Fibroblast of lung (primary cell): ENCODE measurements around the gene EXOSC3. TPM values are rescaled to one million over a fixed set of nuclear protein-coding genes. Genes with fewer than 3 reads are reported as not detected.

Experiments
- DNase-seq, 2 donors: peaks; one replicate each; pipeline versions ENCODE4 v3.0.0 to v3.0.0-alpha.2; 2010; ENCODE audit warnings: low read depth in 2 of 2
- H2AFZ ChIP-seq: 2 replicates; pipeline ENCODE4 v1.5.1; 2012; ENCODE audit warnings: low read length, control low read depth, inconsistent platforms
- H3K27ac ChIP-seq: 2 replicates; pipeline ENCODE4 v1.5.1; 2011; ENCODE audit warnings: low read length, control low read depth; ENCODE audit not compliant: insufficient read depth
- H3K27me3 ChIP-seq: 2 replicates; pipeline ENCODE4 v1.5.1; 2011; ENCODE audit warnings: mild to moderate bottlenecking, low read length; ENCODE audit not compliant: control insufficient read depth, insufficient read depth
- H3K36me3 ChIP-seq: 2 replicates; pipeline ENCODE4 v1.5.1; 2011; ENCODE audit warnings: low read length; ENCODE audit not compliant: control insufficient read depth, insufficient read depth
- H3K4me1 ChIP-seq: 2 replicates; pipeline ENCODE4 v1.5.1; 2011; ENCODE audit warnings: low read length; ENCODE audit not compliant: control insufficient read depth, insufficient read depth; ENCODE audit errors: extremely low read depth
- H3K4me2 ChIP-seq: 2 replicates; pipeline ENCODE4 v1.5.1; 2011; ENCODE audit warnings: low read length, control low read depth; ENCODE audit not compliant: insufficient read depth; ENCODE audit errors: extremely low read depth
- H3K4me3 ChIP-seq, 4 experiments: fragments of 200-600 bp in 1 of 4; sonication (generic) in 1 of 4; replicated peaks in 1 of 4; 2 replicates each; pipeline ENCODE4 v1.5.1; 2011 to 2016; ENCODE audit warnings: low read length in 4 of 4, low read depth in 3 of 4, mild to moderate bottlenecking in 3 of 4, control low read depth in 2 of 4, inconsistent platforms in 1 of 4, mixed read lengths in 1 of 4; ENCODE audit not compliant: insufficient read depth in 1 of 4; ENCODE audit errors: control extremely low read depth in 1 of 4
- H3K79me2 ChIP-seq: 2 replicates; pipeline ENCODE4 v1.5.1; 2012; ENCODE audit warnings: mild to moderate bottlenecking, low read length, inconsistent platforms; ENCODE audit not compliant: control insufficient read depth, insufficient read depth
- H3K9ac ChIP-seq: 2 replicates; pipeline ENCODE4 v1.5.1; 2011; ENCODE audit warnings: mild to moderate bottlenecking, low read length, control low read depth; ENCODE audit not compliant: insufficient read depth
- H3K9me3 ChIP-seq: 2 replicates; pipeline ENCODE4 v1.5.1; 2012; ENCODE audit warnings: low read depth, low read length; ENCODE audit not compliant: control insufficient read depth, insufficient read depth
- H4K20me1 ChIP-seq: 2 replicates; pipeline ENCODE4 v1.5.1; 2011; ENCODE audit warnings: low read length; ENCODE audit not compliant: control insufficient read depth, insufficient read depth; ENCODE audit errors: extremely low read depth
- EZH2 ChIP-seq: IDR thresholded peaks from 2 replicates; pipeline ENCODE4 v1.5.1; 2012; ENCODE audit warnings: low read length, control low read depth, mild to moderate bottlenecking; ENCODE audit errors: missing control alignments
- polyA plus RNA-seq, 2 donors: library from polyadenylated mRNA; depleted of rRNA in 1 of 2; stranded (reverse) in 1 of 2; unstranded in 1 of 2; fragments of >200 nt; gene quantifications; 2 replicates each; pipeline ENCODE4 v1.2.1, GENCODE V29; 2011 to 2012; ENCODE audit warnings: missing spikeins in 1 of 2
- total RNA-seq: library from RNA; depleted of rRNA; stranded (reverse); fragments of >200 nt; gene quantifications from 2 replicates; pipeline ENCODE4 v1.2.1, GENCODE V29; 2014
- TF ChIP-seq, protein P1 (sequence below), 2 donors: IDR thresholded peaks in 1 of 2; conservative IDR thresholded peaks in 1 of 2; 1 replicate in 1 of 2; 2 replicates in 1 of 2; pipeline ENCODE4 v1.5.1; 2011 to 2012; ENCODE audit warnings: low read length in 2 of 2, control low read depth in 1 of 2, inconsistent platforms in 1 of 2, low read depth in 1 of 2, mild to moderate bottlenecking in 1 of 2

The EXOSC3 gene
- total and polyA plus RNA-seq, 2 donors (not counting 1 experiment from before 2014, with no cell fraction given) = 19.0 to 34.0 TPM

DNA sequence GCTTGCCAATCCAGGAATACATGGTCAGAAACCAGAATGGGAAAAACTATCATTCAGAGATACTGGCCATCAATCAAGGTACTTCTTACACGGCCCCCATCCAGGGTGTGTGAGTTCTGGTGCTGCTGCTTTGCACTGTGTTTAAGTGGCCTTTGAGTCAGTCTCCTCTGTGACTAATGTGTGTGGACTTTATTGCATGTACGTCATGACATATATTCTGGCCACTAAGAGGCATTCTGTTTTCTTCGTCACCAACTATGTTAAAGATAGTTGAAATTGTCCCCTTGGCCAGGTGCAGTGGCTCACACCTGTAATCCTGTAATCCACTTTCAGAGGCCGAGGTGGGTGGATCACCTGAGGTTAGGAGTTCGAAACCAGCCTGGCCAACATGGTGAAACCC, 8.5 kb downstream of the EXOSC3 start:
- TF ChIP-seq, protein P1, sequence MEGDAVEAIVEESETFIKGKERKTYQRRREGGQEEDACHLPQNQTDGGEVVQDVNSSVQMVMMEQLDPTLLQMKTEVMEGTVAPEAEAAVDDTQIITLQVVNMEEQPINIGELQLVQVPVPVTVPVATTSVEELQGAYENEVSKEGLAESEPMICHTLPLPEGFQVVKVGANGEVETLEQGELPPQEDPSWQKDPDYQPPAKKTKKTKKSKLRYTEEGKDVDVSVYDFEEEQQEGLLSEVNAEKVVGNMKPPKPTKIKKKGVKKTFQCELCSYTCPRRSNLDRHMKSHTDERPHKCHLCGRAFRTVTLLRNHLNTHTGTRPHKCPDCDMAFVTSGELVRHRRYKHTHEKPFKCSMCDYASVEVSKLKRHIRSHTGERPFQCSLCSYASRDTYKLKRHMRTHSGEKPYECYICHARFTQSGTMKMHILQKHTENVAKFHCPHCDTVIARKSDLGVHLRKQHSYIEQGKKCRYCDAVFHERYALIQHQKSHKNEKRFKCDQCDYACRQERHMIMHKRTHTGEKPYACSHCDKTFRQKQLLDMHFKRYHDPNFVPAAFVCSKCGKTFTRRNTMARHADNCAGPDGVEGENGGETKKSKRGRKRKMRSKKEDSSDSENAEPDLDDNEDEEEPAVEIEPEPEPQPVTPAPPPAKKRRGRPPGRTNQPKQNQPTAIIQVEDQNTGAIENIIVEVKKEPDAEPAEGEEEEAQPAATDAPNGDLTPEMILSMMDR (conservative IDR thresholded peaks at IDR 0.05 in 1 of 2, IDR thresholded peaks at IDR 0.05 in 1 of 2; ENCODE audit: low read depth in 1 of 2, low read length in 2 of 2) = no peak
- no peak for TF ChIP-seq EZH2
- H3K27me3 ChIP-seq = no peaks in the 10 kb centered on the region
- no peaks in the 10 kb centered on the region for H4K20me1 ChIP-seq
- H3K9me3 ChIP-seq = no peaks in the 10 kb centered on the region
- H3K4me3 ChIP-seq = no peak overlapping the region
- no peak overlapping the region for H3K27ac ChIP-seq
- H3K4me2 ChIP-seq = no peak overlapping the region
- H3K9ac ChIP-seq = no peak overlapping the region
- H3K79me2 ChIP-seq = no peaks in the 10 kb centered on the region
- no peak overlapping the region for H2AFZ ChIP-seq
- H3K4me1 ChIP-seq = no peaks in the 10 kb centered on the region
- H3K36me3 ChIP-seq = no peaks in the 10 kb centered on the region
- DNase-seq = peak; percentile 24 to 63

DNA sequence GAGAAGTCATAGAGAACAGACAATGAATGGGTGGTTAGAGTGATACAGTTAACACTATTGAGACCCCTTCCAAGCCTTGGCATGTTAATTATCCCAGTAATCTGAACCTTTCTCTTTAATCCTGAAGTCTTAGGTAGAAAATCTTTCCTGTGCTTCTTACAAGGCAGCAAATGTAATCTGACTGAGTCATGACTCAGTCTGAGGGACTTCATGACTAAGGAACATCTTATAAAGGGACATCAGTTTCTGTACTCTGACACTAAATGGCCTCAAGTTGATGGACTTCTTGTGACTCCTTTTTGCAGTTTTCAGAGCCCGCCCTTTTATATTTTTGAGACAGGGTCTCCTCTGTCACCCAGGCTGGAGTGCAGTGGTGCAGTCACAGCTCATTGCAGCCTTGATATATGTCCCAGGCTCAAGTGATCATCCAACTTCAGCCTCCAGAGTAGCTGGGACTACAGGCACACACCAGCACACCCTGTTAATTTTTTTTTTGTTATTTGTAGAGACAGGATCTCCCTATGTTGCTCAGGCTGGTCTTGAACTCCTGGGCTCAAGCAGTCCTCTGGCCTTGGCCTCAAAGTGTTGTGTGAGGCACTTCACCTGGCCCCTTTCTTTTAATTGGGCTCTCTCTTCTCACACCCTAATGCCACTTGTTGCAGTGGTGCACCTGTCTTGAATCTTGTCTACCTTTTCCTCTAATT, 9.5 kb downstream of the EXOSC3 start:
- TF ChIP-seq, protein P1 (conservative IDR thresholded peaks at IDR 0.05 in 1 of 2, IDR thresholded peaks at IDR 0.05 in 1 of 2; ENCODE audit: low read depth in 1 of 2, low read length in 2 of 2) = no peak
- Histone ChIP-seq H3K4me1 (no peaks in the 10 kb centered on the region), H3K27ac (no peak overlapping the region), H3K4me3 (no peak overlapping the region), H3K4me2 (no peak overlapping the region), H4K20me1 (no peaks in the 10 kb centered on the region), H2AFZ (no peak overlapping the region), H3K36me3 (no peaks in the 10 kb centered on the region), H3K79me2 (no peaks in the 10 kb centered on the region), H3K27me3 (no peaks in the 10 kb centered on the region), H3K9me3 (no peaks in the 10 kb centered on the region), H3K9ac (no peak overlapping the region)
- DNase-seq = peak in 1 of 2 donors; percentile 21

DNA sequence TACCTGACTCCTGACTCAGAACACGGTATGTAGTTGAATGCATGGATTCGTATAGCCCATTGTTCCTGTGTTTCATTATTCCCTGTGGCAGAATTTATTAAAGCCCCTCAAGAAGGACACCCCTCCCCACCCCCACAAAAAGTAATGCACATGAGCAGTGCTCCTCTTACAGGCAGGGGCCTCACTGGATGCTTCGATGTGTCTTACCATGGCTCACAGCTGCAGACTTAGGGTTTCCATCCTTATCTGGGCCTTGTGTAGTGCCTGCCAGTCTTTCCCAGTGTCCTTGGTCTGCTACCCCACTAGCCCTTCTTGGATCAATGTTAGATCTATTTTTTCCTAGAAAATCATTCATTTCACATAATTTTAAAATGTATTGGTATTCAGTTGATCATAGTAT, 14.9 kb downstream of the EXOSC3 start:
- Histone ChIP-seq H3K4me1 (no peaks in the 10 kb centered on the region), H3K9me3 (no peaks in the 10 kb centered on the region), H3K4me3 (no peak overlapping the region), H3K27me3 (no peaks in the 10 kb centered on the region), H3K36me3 (no peaks in the 10 kb centered on the region), H4K20me1 (no peaks in the 10 kb centered on the region), H2AFZ (no peak overlapping the region), H3K4me2 (no peak overlapping the region), H3K9ac (no peak overlapping the region), H3K79me2 (no peaks in the 10 kb centered on the region), H3K27ac (no peak overlapping the region)
- no peak for DNase-seq
- no peak for TF ChIP-seq EZH2
- TF ChIP-seq, protein P1 (conservative IDR thresholded peaks at IDR 0.05 in 1 of 2, IDR thresholded peaks at IDR 0.05 in 1 of 2; ENCODE audit: low read depth in 1 of 2, low read length in 2 of 2) = no peak
